GM12875 (cell line): ENCODE results near the gene PCBP3.
"Not testable (repeated sequence)": the region's sequence is repeated elsewhere in the genome, so short reads cannot be mapped to it uniquely, and the experiment has no call there.

Experiments used
- H3K4me3 ChIP-seq: one replicate; pipeline ENCODE4 v1.5.1; 2011; ENCODE audit warnings: low read depth, low read length, control low read depth
- CTCF ChIP-seq: IDR thresholded peaks from 2 replicates; pipeline ENCODE4 v1.5.1; 2011; ENCODE audit warnings: low read depth, mild to moderate bottlenecking, control low read depth, inconsistent platforms, low read length, moderate library complexity, borderline replicate concordance; ENCODE audit not compliant: insufficient read depth

The PCBP3 gene

GRCh38 chr21:45951676-45952075, 308.2 kb downstream of the PCBP3 start:
- TF ChIP-seq CTCF = no peak
- no peak overlapping the region for H3K4me3 ChIP-seq

GRCh38 chr21:45952527-45952926, 309.0 kb downstream of the PCBP3 start:
- not testable (repeated sequence) for H3K4me3 ChIP-seq

- no peak overlapping the region for H3K4me3 ChIP-seq
- no peak for TF ChIP-seq CTCF
These were observed 309.4 kb downstream of the PCBP3 start for GRCh38 chr21:45952974-45953373.

GRCh38 chr21:45954261-45954660, 310.7 kb downstream of the PCBP3 start:
- no peak for TF ChIP-seq CTCF
- H3K4me3 ChIP-seq = no peak overlapping the region

GRCh38 chr21:45954921-45955320, 311.4 kb downstream of the PCBP3 start:
- TF ChIP-seq CTCF = no peak

GRCh38 chr21:45957551-45957950, 314.0 kb downstream of the PCBP3 start:
- no peak overlapping the region for H3K4me3 ChIP-seq
- no peak for TF ChIP-seq CTCF

More at GRCh38 chr21:45954921-45955320, 311.4 kb downstream of the PCBP3 start:
- no peak overlapping the region for H3K4me3 ChIP-seq

GRCh38 chr21:45957981-45958600, 314.6 kb downstream of the PCBP3 start:
- H3K4me3 ChIP-seq = no peak overlapping the region
- TF ChIP-seq CTCF = no peak
